Measurements from ENCODE around the gene USP17L22. TPM values are rescaled to one million over a fixed set of nuclear protein-coding genes. Genes with fewer than 3 reads are reported as not detected.

Gene USP17L22
- total and polyA plus RNA-seq, 8 donors: not detected

Other genes starting within 250 kb of the USP17L22 start
- gene FAM90A26, start 97.2 kb upstream of the USP17L22 start, total RNA-seq: not detected
- gene FAM90A26, start 97.2 kb upstream of the USP17L22 start, polyA plus RNA-seq: not detected
- gene USP17L10, start 57.0 kb upstream of the USP17L22 start, total RNA-seq: not detected
- not detected for gene USP17L10, start 57.0 kb upstream of the USP17L22 start, polyA plus RNA-seq
- under 1 TPM in 1 of 6 donors, not detected in 5; 0.09 TPM for gene USP17L11, start 52.2 kb upstream of the USP17L22 start, total RNA-seq
- not detected for gene USP17L11, start 52.2 kb upstream of the USP17L22 start, polyA plus RNA-seq
- not detected for gene USP17L12, start 47.5 kb upstream of the USP17L22 start, total RNA-seq
- not detected for gene USP17L12, start 47.5 kb upstream of the USP17L22 start, polyA plus RNA-seq
- not detected for gene USP17L13, start 42.7 kb upstream of the USP17L22 start, total RNA-seq
- not detected for gene USP17L13, start 42.7 kb upstream of the USP17L22 start, polyA plus RNA-seq
- not detected for gene USP17L15, start 33.2 kb upstream of the USP17L22 start, total RNA-seq
- under 1 TPM in 1 of 2 donors, not detected in 1; 0.07 TPM for gene USP17L15, start 33.2 kb upstream of the USP17L22 start, polyA plus RNA-seq
- not detected for gene USP17L17, start 23.7 kb upstream of the USP17L22 start, total RNA-seq
- not detected for gene USP17L17, start 23.7 kb upstream of the USP17L22 start, polyA plus RNA-seq
- not detected for gene USP17L18, start 19.0 kb upstream of the USP17L22 start, total RNA-seq
- gene USP17L18, start 19.0 kb upstream of the USP17L22 start, polyA plus RNA-seq: not detected
- not detected for gene USP17L19, start 14.2 kb upstream of the USP17L22 start, total RNA-seq
- gene USP17L19, start 14.2 kb upstream of the USP17L22 start, polyA plus RNA-seq: not detected
- not detected for gene USP17L20, start 9.5 kb upstream of the USP17L22 start, total RNA-seq
- gene USP17L20, start 9.5 kb upstream of the USP17L22 start, polyA plus RNA-seq: not detected
- gene USP17L21, start 4.7 kb upstream of the USP17L22 start, total RNA-seq: not detected
- not detected for gene USP17L21, start 4.7 kb upstream of the USP17L22 start, polyA plus RNA-seq
- gene USP17L24, start 57.5 kb downstream of the USP17L22 start, total RNA-seq: not detected
- not detected for gene USP17L24, start 57.5 kb downstream of the USP17L22 start, polyA plus RNA-seq
- gene USP17L25, start 62.3 kb downstream of the USP17L22 start, total RNA-seq: not detected
- not detected for gene USP17L25, start 62.3 kb downstream of the USP17L22 start, polyA plus RNA-seq
- not detected for gene USP17L26, start 67.0 kb downstream of the USP17L22 start, total RNA-seq
- gene USP17L26, start 67.0 kb downstream of the USP17L22 start, polyA plus RNA-seq: not detected
- not detected for gene USP17L5, start 71.8 kb downstream of the USP17L22 start, total RNA-seq
- not detected for gene USP17L5, start 71.8 kb downstream of the USP17L22 start, polyA plus RNA-seq
- gene USP17L27, start 76.5 kb downstream of the USP17L22 start, total RNA-seq: not detected
- gene USP17L27, start 76.5 kb downstream of the USP17L22 start, polyA plus RNA-seq: not detected
- gene USP17L28, start 81.3 kb downstream of the USP17L22 start, total RNA-seq: not detected
- gene USP17L28, start 81.3 kb downstream of the USP17L22 start, polyA plus RNA-seq: not detected
- gene USP17L29, start 86.0 kb downstream of the USP17L22 start, total RNA-seq: not detected
- not detected for gene USP17L29, start 86.0 kb downstream of the USP17L22 start, polyA plus RNA-seq
- not detected for gene USP17L30, start 95.5 kb downstream of the USP17L22 start, total RNA-seq
- gene USP17L30, start 95.5 kb downstream of the USP17L22 start, polyA plus RNA-seq: not detected
- gene DEFB131A, start 176.8 kb downstream of the USP17L22 start, total RNA-seq: not detected
- not detected for gene DEFB131A, start 176.8 kb downstream of the USP17L22 start, polyA plus RNA-seq